GM18508 (cell line): ENCODE measurements around the gene GPA33.

Experiments
- ATAC-seq: cut with Tn5 transposase; IDR thresholded peaks from one replicate; pipeline ENCODE4 v1.9.1; 2021; ENCODE audit warnings: moderate number of reproducible peaks; ENCODE audit not compliant: insufficient read depth, unreplicated experiment

The GPA33 gene

GRCh38 chr1:167119696-167120095 lies 29.5 kb upstream of the GPA33 start:
- no peak for ATAC-seq

GRCh38 chr1:167118188-167118587 lies 28.0 kb upstream of the GPA33 start:
- ATAC-seq = no peak

- ATAC-seq = no peak
Observed at GRCh38 chr1:167117225-167117624, 27.0 kb upstream of the GPA33 start.

GRCh38 chr1:167116174-167116573 lies 26.0 kb upstream of the GPA33 start:
- ATAC-seq = no peak

DNA sequence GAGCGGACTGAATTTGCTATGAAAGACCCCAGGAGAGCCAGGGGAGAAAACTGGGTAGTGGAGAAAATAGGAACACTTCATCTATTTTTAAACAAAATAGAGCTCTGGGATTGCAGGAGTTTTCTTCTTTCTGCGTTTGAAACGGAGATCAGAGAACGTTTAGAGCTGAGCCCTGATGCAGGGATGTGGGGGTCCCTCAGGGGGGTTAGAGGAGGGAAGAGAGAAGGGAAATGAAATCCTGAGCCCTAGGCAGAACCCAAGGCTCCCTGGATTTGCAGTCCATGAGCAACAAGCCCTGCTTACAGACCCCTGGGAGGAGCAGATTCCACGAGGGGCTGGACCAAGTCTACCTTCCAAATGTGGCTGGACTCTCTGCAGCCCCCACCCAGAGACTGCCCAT lies 25.5 kb upstream of the GPA33 start:
- no peak for ATAC-seq

DNA sequence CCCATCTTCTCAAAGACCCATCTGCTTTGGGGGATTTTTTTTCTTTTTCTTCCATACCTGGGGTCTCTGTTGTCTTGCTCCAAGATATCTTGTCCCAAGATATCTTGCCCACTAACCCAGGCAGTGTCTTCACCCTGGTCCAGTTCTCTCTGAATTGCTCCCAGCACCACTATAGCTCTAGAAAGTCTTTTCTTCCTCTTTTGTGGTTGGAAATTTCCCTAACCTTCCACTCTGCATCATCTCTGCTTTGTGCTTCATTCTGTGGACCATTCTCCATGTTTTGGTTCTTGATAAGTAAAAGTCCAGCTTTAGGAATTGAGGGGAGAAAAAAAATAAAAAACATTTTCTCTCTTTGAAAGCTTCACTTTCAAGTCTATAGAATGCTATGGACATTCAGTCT lies 24.5 kb upstream of the GPA33 start:
- no peak for ATAC-seq

DNA sequence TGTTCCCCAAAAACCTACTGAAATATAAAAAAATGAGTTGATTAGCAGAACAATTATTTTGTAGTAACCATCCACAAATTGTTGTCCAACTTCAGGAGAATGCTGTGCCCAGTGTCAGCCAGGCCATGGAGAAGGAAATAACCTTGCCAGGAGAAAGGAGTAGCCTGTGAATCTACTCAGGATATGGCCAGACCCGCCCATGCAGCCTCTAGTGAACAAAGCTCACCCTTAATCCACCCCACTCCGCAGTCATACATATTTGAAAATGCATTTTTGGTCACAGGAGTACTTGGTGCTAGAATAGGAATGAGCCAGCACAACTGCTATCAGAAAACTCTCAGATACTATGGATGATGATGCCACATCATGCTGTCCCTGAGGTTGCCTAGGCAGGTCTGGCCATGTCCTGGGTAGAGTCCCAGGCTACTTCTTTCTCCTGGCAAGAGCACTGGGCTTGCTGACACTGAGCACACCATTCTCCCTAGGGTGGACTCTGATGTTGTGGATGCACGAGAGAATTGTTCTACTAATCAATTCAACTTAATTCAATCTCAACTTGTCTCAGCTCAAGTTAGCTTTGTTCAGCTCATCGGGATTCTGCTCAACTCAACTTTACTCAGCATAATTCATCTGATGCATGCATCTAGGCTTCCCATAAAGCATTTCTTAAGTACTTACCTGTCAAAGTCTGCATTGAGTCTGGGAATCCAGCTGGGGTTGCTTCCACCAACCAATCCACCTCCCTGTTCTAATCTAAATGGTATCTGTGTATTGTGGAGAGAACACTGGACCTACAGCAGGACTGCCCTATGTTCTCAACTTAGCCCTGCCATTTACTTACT lies 21.9 kb upstream of the GPA33 start:
- ATAC-seq = no peak

- ATAC-seq = no peak
Observed at GRCh38 chr1:167110586-167110985, 20.4 kb upstream of the GPA33 start.

- ATAC-seq = no peak
Observed at GRCh38 chr1:167109125-167109524, 18.9 kb upstream of the GPA33 start.

- ATAC-seq = no peak
Observed at GRCh38 chr1:167107456-167107855, 17.3 kb upstream of the GPA33 start.

DNA sequence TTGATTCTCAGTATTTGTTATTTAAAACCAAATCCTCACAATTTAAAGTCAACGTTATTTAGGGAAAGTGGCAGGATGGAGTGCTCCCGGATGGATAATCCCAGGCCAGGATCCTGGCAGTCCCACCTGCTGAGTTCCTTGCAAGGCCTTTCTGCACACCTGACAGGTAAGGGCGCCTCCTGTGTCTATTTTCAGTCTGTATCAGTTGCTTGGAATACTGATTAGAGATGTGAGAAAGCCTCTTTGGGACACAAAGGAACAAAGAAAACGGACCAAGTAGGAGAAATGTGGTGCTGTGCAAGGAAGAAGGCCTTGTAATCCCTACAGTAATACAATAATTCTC lies 15.9 kb upstream of the GPA33 start:
- no peak for ATAC-seq

- no peak for ATAC-seq
Observed at GRCh38 chr1:167105271-167106118, 15.3 kb upstream of the GPA33 start.

DNA sequence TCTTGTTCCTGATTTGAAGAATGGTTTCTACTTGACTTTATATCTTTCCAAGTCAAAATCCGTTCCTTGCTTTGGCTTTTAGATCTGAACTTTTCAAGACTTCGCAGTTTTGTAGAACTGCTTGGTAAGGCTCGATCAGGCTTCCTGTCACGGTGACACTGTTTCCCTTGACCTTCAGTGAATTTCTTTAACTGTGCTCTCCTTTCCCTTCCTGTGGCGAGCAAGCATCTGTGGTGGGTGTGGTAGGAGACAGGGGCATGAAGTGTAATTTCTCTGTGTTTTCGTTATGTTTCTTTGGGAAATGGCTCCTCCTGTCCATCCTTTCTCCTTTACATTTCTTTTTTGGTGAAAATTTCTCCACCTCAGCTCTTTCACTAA lies 14.1 kb upstream of the GPA33 start:
- no peak for ATAC-seq

DNA sequence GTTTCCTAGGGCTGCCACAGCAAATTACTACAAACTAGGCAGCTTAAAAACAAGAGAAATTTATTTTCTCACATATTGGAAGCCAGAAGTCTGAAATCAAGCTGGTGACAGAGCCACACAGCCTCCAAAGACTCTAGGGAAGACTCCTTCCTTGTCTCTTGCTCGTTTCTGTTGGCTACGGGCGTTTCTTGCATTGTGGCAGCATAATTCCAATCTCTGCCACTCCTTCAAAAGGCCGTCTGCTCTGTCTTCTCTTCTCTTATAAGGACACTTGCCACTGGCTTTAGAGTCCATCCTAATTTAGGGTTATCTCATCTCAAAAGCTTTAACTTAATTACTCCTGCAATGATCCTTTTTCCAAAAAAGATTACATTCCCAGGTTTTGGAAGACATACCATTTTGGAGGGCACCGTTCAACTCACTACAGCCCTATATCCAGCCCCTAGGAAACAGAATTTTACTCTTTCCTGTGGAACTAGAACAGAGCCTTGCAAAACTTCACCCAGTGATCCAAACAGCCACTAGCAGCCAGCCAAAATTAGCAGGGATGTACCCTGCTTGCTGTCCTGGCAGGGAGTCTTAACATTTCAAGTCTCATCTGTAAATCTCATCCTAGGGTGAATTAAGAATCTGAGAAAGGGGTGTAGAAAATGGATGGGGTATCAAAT lies 12.9 kb upstream of the GPA33 start:
- ATAC-seq = no peak

GRCh38 chr1:167101754-167102153 lies 11.6 kb upstream of the GPA33 start:
- no peak for ATAC-seq

DNA sequence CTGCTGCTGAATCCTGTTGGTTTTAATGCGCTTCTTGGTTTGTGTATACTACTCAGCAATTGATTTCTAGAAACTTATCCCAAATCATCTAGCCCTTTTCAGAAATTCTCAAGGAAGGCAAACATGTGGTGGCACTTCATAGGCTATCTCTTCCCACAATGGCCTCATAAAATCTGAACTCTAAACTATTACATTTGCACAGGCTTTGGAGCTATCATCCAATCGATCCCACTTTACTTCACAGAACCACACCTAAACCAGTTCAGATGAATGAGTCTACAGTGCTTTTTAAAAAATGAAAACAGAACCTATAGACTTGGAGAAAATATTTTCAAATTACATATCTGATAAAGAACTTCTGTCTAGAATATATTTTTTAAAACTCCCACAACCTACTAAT lies 10.6 kb upstream of the GPA33 start:
- ATAC-seq = no peak

DNA sequence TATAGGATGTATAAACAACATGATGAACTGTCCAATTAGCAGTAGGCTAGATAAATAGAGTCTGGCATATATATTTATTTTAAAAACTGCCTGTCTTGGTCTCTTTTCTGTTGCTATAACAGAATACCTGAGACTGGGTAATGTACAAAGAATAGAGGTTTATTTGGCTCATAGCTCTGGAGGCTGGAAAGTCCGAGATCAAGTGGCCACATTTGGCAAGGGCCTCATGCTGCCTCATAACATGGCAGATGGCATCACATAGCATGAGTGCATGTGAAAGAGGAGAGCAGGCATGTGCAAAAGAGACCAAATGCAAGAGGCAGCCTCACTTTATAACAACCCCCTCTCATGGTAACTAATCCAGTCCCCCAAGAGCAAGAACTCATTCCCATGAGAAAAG lies 9.7 kb upstream of the GPA33 start:
- no peak for ATAC-seq

GRCh38 chr1:167095368-167095767 lies 5.2 kb upstream of the GPA33 start:
- ATAC-seq = no peak

GRCh38 chr1:167094690-167095089 lies 4.5 kb upstream of the GPA33 start:
- no peak for ATAC-seq

- no peak for ATAC-seq
Observed at GRCh38 chr1:167093846-167094516, 3.8 kb upstream of the GPA33 start, which contains the start of gene STYXL2. Gene STYXL2, plus strand, starts transcription at chr1:167094075. Its CDS starts 775 bp downstream, at chr1:167094850.

- no peak for ATAC-seq
Observed at GRCh38 chr1:167092653-167093052, 2.5 kb upstream of the GPA33 start.
